Upper lobe of right lung (tissue), 1 donor: ENCODE measurements around the gene PUM1. TPM values are rescaled to one million over a fixed set of nuclear protein-coding genes. Genes with fewer than 3 reads are reported as not detected.
"Not testable (repeated sequence)": the region's sequence is repeated elsewhere in the genome, so short reads cannot be mapped to it uniquely, and the experiment has no call there.

Experiments
- ATAC-seq: fragments of 200-7000 bp; cut with Tn5 transposase; one replicate; pipeline ENCODE4 v1.9.1; 2020; ENCODE audit warnings: mild to moderate bottlenecking, moderate library complexity
- DNase-seq: peaks from one replicate; pipeline ENCODE4 v3.0.0-alpha.2; 2020
- H3K27ac ChIP-seq: fragments of 200-600 bp; one replicate; pipeline ENCODE4 v1.8.0; 2022
- H3K27me3 ChIP-seq: fragments of 200-600 bp; one replicate; pipeline ENCODE4 v1.8.0; 2022; ENCODE audit warnings: mild to moderate bottlenecking
- H3K36me3 ChIP-seq: fragments of 200-600 bp; one replicate; pipeline ENCODE4 v1.8.0; 2022
- H3K4me1 ChIP-seq: fragments of 200-600 bp; one replicate; pipeline ENCODE4 v1.8.0; 2022
- H3K4me3 ChIP-seq: fragments of 200-600 bp; one replicate; pipeline ENCODE4 v1.8.0; 2022; ENCODE audit warnings: mild to moderate bottlenecking
- H3K9me3 ChIP-seq: fragments of 200-600 bp; one replicate; pipeline ENCODE4 v1.8.0; 2022
- intact Hi-C: fragments of 100-400 bp; cut with DNase I; formaldehyde crosslinking; loops from one replicate; pipeline ENCODE4 v1.11.0; 2022
- total RNA-seq: library from RNA; stranded (reverse); fragmentation: NEBNext Ultra II Directional; extraction: Animal tissue kit (Norgen Biotek cat#: 25700); gene quantifications from one replicate; pipeline ENCODE4 v1.2.1, GENCODE V29; 2021
- TF ChIP-seq, protein P1 (sequence below): fragments of 200-600 bp; IDR thresholded peaks from one replicate; pipeline ENCODE4 v1.8.0; 2022; ENCODE audit warnings: antibody characterized with exemption
- donor health status: DM: no; HTN: yes; CAD: no; lungs with severe emphysema.

Gene PUM1
- total RNA-seq, 1 donor from 2014 or later: 117 TPM

DNA sequence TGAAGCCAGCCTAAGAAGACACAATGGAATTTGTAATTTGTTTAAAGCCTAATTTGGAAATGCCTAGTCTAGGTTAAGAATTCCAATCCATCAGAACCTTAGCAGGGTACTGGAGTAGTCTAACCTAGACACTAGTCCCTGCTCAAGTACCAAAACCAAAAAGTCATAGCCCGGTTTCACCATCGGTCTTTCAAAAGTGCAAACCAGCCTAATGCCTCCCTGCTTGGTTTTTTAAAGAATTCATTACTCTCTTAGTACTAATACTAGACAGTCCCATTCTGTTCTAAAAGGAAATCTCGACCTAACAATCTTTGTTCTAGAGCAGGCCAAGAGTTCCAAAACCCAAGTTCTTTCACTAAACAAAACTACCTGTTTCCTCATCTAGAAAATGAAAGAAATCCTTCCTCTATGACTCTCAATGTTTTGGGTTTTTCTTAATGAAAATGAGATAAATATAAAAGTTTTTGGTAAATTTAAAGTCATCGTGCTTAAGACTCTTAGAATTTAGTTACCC lies 2.6 kb downstream of the PUM1 start:
- H3K27me3 ChIP-seq: no peaks in the 10 kb centered on the region
- H3K4me1 ChIP-seq: peaks cover 39% of the 10 kb centered on the region
- peak overlapping the region; percentile 98 for H3K27ac ChIP-seq
- peaks cover 14% of the 10 kb centered on the region for H3K36me3 ChIP-seq
- no peaks in the 10 kb centered on the region for H3K9me3 ChIP-seq
- TF ChIP-seq, protein P1, sequence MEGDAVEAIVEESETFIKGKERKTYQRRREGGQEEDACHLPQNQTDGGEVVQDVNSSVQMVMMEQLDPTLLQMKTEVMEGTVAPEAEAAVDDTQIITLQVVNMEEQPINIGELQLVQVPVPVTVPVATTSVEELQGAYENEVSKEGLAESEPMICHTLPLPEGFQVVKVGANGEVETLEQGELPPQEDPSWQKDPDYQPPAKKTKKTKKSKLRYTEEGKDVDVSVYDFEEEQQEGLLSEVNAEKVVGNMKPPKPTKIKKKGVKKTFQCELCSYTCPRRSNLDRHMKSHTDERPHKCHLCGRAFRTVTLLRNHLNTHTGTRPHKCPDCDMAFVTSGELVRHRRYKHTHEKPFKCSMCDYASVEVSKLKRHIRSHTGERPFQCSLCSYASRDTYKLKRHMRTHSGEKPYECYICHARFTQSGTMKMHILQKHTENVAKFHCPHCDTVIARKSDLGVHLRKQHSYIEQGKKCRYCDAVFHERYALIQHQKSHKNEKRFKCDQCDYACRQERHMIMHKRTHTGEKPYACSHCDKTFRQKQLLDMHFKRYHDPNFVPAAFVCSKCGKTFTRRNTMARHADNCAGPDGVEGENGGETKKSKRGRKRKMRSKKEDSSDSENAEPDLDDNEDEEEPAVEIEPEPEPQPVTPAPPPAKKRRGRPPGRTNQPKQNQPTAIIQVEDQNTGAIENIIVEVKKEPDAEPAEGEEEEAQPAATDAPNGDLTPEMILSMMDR: no peak
- DNase-seq: no peak
- H3K4me3 ChIP-seq: peak overlapping the region; percentile 90
- intact Hi-C loops: no loop called here
- ATAC-seq: no peak

DNA sequence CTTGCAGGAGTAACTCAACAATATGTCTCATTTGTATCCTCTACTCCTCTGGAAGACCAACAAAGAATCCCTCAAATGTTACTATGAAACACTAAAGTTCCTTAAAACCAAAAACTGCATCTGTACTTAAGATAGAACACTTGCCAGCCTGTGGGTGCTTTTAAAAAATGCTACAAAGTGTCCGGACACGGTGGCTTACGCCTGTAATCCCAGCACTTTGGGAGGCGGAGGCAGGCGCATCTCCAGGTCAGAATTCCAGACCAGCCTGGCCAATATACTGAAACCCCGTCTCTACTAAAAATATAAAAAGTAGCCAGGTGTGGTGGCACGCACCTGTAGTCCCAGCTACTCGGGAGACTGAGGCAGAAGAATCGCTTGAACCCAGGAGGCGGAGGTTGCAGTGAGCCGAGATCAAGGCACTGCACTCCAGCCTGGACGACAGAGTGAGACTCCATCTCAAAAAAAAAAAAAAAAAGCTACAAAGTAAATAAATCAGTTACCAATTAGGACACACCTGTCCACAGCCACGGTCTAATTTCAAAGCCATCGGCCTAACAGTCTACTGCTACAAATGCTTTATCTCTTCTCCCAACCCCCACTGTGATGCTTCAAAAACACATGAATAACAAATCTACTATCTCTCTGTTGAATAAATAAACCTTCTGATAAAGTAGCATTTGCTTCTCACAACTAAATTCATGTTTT lies 3.2 kb downstream of the PUM1 start:
- Histone ChIP-seq H3K36me3 (peaks cover 18% of the 10 kb centered on the region), H3K4me1 (peaks cover 45% of the 10 kb centered on the region), H3K27ac (peak overlapping the region; percentile 98), H3K4me3 (peak overlapping the region; percentile 90)
- intact Hi-C loops, DNase-seq, ATAC-seq, H3K27me3 ChIP-seq, H3K9me3 ChIP-seq: not testable (repeated sequence)

DNA sequence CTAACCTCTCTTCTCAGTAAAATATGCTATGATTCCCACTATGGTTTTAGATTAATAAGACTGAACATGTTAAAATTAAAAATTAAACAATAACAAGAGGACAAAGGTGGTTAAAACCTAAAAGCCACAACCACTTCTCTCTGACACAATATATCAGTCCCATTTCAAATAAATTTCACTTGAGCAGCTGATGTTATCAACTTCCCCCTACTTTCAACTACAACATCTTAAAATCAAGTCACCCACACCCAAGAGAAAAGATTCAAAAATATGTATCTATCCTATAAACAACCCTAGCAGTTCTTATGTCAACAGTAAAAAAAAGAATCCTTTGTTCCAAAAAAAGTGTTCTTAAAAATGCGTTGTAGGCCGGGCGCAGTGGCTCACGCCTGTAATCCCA lies 7.5 kb downstream of the PUM1 start:
- no peak for ATAC-seq
- peaks cover 44% of the 10 kb centered on the region for H3K36me3 ChIP-seq
- TF ChIP-seq, protein P1: no peak
- H3K4me1 ChIP-seq: peaks cover 69% of the 10 kb centered on the region
- no peak overlapping the region for H3K4me3 ChIP-seq
- H3K27ac ChIP-seq: no peak overlapping the region
- intact Hi-C loops: no loop called here
- DNase-seq: no peak
- H3K9me3 ChIP-seq: no peaks in the 10 kb centered on the region
- H3K27me3 ChIP-seq: no peaks in the 10 kb centered on the region

DNA sequence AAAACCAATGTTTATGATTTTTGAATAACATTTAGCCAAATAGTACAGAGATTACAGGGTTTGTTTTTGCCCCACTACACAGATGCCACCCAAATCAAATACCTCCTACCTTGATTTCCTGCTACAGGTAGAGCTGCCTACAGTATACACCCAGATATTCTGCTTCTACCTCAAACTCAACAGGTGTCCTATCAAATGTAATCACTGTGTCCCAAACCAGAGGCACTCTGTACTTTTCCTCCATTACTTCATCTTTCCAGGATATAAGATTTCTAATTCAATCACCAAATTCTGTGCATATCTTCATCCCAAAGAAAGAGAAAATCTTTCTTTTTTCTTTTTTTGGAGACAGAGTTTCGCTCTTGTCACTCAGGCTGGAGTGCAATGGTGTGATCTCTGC lies 9.6 kb downstream of the PUM1 start:
- ATAC-seq (no peak), DNase-seq (no peak)
- H3K4me1 ChIP-seq: peaks cover 74% of the 10 kb centered on the region
- no peaks in the 10 kb centered on the region for H3K27me3 ChIP-seq
- no peak overlapping the region for H3K27ac ChIP-seq
- intact Hi-C loops: no loop called here
- H3K9me3 ChIP-seq: no peaks in the 10 kb centered on the region
- peaks cover 44% of the 10 kb centered on the region for H3K36me3 ChIP-seq
- H3K4me3 ChIP-seq: no peak overlapping the region
- TF ChIP-seq, protein P1: no peak

DNA sequence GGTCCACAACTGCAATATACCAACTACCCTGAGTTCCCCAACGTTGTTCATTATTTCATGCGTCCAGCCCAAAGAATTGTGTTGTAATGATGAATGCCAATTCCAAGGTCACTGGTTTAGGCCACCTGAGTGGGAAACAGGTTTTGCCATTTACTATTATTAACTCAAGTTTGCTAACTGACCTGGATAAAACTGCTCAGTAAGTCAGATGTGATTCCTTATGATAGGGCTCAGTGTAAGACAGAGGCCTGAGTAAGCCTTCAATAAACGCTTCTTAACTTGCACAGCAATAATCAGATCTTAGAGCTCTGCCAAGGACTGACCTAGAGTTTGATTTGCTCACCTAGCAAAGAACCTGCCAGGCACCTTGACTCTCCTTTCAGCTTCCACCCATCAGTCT lies 10.0 kb downstream of the PUM1 start:
- H3K4me3 ChIP-seq: no peak overlapping the region
- no peaks in the 10 kb centered on the region for H3K27me3 ChIP-seq
- H3K27ac ChIP-seq: peak overlapping the region; percentile 17
- no peak for ATAC-seq
- no peaks in the 10 kb centered on the region for H3K9me3 ChIP-seq
- peaks cover 73% of the 10 kb centered on the region for H3K4me1 ChIP-seq
- intact Hi-C loops: no loop called here
- TF ChIP-seq, protein P1: no peak
- DNase-seq: no peak
- peaks cover 44% of the 10 kb centered on the region for H3K36me3 ChIP-seq

DNA sequence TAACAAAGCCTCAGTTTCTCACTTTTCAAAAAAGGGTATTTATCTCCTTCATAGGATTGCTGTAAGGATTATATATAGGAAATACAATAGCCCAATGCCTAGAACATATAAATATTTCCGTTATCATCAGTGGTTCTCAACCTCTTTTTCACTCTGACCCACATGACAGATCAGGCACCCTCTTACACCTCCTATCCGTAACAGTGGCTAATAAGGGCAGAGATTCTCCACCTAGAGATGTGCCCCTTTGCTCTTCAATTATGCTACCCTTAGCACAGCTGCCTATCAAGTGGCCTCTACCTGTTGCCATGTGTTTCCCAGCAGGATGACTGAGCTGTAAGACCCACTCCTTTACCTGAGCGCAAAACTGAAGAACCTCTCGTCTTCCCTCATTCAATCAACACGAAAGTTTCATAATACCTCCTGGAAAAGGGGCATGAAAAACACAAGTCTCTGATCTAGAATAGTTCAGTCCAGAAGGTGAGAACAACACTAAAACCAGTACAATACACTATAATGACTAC lies 10.5 kb downstream of the PUM1 start:
- H3K36me3 ChIP-seq: peaks cover 44% of the 10 kb centered on the region
- no peak for DNase-seq
- ATAC-seq: peak; percentile 58
- H3K27me3 ChIP-seq: no peaks in the 10 kb centered on the region
- no peaks in the 10 kb centered on the region for H3K9me3 ChIP-seq
- intact Hi-C loops: no loop called here
- no peak overlapping the region for H3K4me3 ChIP-seq
- TF ChIP-seq, protein P1: no peak
- H3K4me1 ChIP-seq: peaks cover 78% of the 10 kb centered on the region
- no peak overlapping the region for H3K27ac ChIP-seq
